IPS-15b (cell line): ENCODE results near the gene RGS7BP.

Source experiments
- H3K27me3 ChIP-seq: one replicate; pipeline ENCODE4 v1.6.1; 2013; ENCODE audit warnings: low read length; ENCODE audit not compliant: control insufficient read depth, insufficient read depth
- H3K36me3 ChIP-seq: one replicate; pipeline ENCODE4 v1.6.1; 2013; ENCODE audit warnings: low read length; ENCODE audit not compliant: control insufficient read depth, insufficient read depth
- H3K4me1 ChIP-seq: one replicate; pipeline ENCODE4 v1.6.1; 2013; ENCODE audit warnings: mild to moderate bottlenecking, low read length; ENCODE audit not compliant: control insufficient read depth, insufficient read depth
- H3K4me3 ChIP-seq: one replicate; pipeline ENCODE4 v1.5.1; 2013; ENCODE audit warnings: low read depth, low read length
- H3K9ac ChIP-seq: one replicate; pipeline ENCODE4 v1.6.1; 2013; ENCODE audit warnings: low read depth, mild to moderate bottlenecking, low read length
- H3K9me3 ChIP-seq: one replicate; pipeline ENCODE4 v1.6.1; 2013; ENCODE audit warnings: mild to moderate bottlenecking, low read length; ENCODE audit not compliant: control insufficient read depth, insufficient read depth

The RGS7BP gene

DNA sequence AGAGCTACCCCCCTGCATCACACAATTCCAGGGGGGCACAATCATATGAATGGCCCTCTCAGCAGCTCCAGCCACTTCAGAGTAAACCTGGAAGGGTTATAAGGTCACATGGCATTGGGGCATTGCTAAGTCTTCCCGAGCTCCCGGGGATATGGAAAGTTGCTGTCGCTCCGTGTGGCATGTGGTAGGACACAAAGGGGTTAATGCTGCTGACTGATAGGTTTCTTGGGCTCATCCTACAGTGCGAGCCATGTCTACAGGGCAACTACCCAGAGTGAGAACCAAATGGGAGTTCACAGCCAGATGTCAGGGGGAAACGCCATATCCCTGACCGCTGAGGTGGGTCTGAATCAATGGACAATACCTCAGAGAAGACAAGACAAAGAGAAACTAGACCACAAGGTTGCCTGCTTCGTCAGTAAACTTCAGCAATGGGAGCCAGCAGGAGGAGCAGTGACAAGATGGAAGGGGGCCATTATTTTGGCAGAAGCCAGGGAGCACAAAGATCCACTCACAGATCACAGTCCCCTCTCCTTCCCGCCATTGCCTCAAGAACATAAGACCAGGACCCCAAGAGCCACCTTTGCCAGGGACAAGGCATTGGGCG, 132.1 kb downstream of the RGS7BP start:
- H3K4me3 ChIP-seq = no peak overlapping the region
- H3K9me3 ChIP-seq = no peaks in the 10 kb centered on the region
- H3K9ac ChIP-seq = no peak overlapping the region
- no peaks in the 10 kb centered on the region for H3K36me3 ChIP-seq
- H3K27me3 ChIP-seq = peaks cover 2% of the 10 kb centered on the region
- H3K4me1 ChIP-seq = peaks cover 7% of the 10 kb centered on the region

DNA sequence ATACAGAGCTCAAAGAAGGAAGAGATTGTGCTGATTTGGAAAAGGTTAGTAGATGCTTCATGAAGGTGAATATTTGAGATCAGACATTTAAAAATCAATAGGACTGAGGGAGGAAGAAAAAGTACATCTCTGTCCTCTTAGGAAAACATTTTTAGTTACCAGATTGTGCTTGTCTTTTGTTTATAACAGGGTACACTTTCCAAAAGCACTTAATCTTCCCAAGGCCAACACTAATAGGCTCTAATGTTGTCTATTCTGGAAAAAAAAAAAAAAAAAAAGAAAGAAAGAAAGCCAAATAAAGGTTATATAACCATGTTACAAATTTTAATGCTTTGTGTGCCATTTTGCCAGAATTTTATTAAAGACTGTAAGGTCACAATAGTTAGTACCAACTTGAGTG, 139.0 kb downstream of the RGS7BP start:
- H3K4me3 ChIP-seq = no peak overlapping the region

DNA sequence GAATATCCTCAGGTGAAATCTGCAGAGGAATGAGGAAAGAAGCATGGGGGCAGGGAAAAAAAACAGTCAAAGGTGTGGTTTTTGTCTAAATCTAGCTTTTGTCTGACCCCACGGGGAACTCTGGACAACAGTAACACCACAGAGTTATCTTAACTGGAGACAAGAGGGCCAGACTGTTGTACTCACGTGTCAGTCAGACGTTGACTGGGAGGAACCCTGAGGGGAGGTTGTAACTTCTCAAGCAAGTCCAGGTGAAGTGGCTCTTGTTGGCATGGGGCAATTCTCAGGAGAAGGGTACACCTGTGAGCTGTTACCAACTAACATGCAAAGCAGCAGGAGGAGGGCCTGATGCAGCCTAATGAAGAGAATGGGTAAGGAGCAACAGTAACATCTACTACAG, 140.4 kb downstream of the RGS7BP start:
- Histone ChIP-seq H3K9ac (no peak overlapping the region), H3K36me3 (no peaks in the 10 kb centered on the region), H3K27me3 (no peaks in the 10 kb centered on the region), H3K4me3 (no peak overlapping the region), H3K9me3 (no peaks in the 10 kb centered on the region), H3K4me1 (no peaks in the 10 kb centered on the region)

More for the DNA sequence above, 139.0 kb downstream of the RGS7BP start:
- H3K27me3 ChIP-seq = no peaks in the 10 kb centered on the region
- H3K9ac ChIP-seq = no peak overlapping the region
- H3K4me1 ChIP-seq = no peaks in the 10 kb centered on the region
- H3K9me3 ChIP-seq = no peaks in the 10 kb centered on the region
- no peaks in the 10 kb centered on the region for H3K36me3 ChIP-seq

DNA sequence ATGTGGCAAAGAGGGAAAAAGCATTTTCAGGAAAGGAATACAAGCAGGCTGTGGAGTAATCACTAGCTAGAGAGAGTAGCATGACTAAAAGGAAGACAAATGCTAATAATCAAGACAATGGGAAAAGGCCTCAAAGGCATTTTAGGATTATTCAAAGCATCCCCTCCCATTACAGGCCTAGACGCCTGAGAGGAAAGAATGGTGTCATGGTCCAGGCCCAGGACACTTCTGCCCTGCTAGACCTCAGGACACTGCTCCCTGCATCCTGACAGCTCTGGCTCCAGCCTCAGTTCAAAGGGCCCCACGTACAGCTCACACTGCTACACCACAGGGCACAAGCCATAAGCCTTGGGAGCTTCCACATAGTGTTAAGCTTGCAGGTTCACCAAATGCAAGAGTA, 143.7 kb downstream of the RGS7BP start:
- no peaks in the 10 kb centered on the region for H3K4me1 ChIP-seq
- no peaks in the 10 kb centered on the region for H3K9me3 ChIP-seq
- H3K9ac ChIP-seq = no peak overlapping the region
- H3K27me3 ChIP-seq = no peaks in the 10 kb centered on the region
- no peak overlapping the region for H3K4me3 ChIP-seq
- no peaks in the 10 kb centered on the region for H3K36me3 ChIP-seq

DNA sequence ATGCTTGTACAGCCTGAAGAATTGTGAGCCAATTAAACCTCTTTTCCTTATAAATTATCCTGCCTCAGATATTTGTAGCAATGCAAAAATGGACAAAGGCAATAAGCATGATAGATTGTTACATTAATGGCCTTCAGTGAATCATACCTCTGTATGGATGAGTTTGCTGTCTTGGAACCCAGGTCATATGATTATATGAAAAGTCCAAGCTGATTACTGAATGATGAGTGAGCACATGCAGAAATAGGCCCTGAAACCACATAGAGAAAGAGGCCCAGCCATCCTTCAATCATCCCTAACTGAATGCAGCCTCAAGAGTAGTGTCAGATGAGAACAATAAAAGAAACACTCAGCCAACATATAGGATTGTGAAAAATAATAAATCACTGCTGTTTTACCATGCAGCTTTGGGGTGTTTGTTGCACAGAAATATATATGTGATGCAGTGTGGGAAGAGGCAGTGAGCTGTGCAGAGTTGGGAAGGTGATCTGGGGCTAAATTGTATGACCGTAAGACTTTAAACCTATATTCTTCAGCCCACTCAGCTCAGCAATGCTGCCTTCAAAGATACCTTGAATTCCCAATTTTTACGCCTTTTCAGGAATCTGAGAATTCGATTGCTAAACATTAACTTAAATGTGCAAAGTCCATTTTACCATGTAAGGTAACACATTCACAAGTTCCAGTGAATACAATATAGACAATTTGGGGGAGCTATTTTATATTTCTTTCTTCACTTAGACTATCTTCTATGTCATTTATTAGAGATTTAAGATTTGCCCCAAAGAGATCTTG, 148.1 kb downstream of the RGS7BP start:
- no peaks in the 10 kb centered on the region for H3K27me3 ChIP-seq
- H3K9me3 ChIP-seq = no peaks in the 10 kb centered on the region
- H3K36me3 ChIP-seq = no peaks in the 10 kb centered on the region
- H3K4me3 ChIP-seq = no peak overlapping the region
- H3K4me1 ChIP-seq = no peaks in the 10 kb centered on the region
- no peak overlapping the region for H3K9ac ChIP-seq

DNA sequence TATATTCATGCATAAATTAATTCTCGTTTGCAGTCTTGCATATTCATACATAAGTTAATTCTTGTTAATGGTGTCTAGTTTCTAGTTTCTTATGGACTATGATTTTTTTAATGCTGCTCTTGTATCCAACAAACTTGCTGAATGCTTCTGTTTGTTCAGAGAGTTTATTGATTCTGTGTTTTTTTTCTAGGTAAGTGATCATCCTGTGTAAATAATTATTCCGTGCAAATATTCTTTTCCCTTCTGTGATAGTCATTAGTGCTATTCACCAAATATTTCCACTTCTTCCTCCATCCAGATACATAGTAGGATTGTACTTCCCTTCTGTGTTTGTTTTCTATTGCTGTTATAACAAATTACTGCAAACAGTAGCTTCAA, 148.7 kb downstream of the RGS7BP start:
- H3K9me3 ChIP-seq = no peaks in the 10 kb centered on the region

DNA sequence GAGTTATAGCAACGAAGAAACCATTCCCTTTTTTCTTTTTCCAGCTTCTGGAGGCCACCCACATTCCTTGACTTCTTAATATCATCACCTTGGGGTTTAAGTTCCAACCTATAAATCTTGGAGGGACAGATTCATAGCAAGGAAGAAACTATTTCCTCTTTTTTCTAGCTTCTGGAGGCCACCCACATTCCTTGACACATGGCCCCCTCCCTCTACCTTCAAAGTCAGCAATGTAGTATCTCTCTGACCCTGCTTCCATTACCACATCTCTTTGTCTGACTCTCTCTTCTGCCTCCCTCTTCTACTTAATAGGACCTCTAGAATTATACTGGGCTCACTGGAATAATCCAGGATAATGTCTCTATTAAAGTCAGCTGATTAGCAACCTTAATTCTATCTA, 149.8 kb downstream of the RGS7BP start:
- Histone ChIP-seq H3K27me3 (no peaks in the 10 kb centered on the region), H3K9me3 (no peaks in the 10 kb centered on the region), H3K4me1 (no peaks in the 10 kb centered on the region), H3K9ac (no peak overlapping the region), H3K36me3 (no peaks in the 10 kb centered on the region), H3K4me3 (no peak overlapping the region)

More for the DNA sequence above, 148.7 kb downstream of the RGS7BP start:
- H3K36me3 ChIP-seq = no peaks in the 10 kb centered on the region
- no peaks in the 10 kb centered on the region for H3K27me3 ChIP-seq
- H3K9ac ChIP-seq = no peak overlapping the region
- H3K4me3 ChIP-seq = no peak overlapping the region
- no peaks in the 10 kb centered on the region for H3K4me1 ChIP-seq

DNA sequence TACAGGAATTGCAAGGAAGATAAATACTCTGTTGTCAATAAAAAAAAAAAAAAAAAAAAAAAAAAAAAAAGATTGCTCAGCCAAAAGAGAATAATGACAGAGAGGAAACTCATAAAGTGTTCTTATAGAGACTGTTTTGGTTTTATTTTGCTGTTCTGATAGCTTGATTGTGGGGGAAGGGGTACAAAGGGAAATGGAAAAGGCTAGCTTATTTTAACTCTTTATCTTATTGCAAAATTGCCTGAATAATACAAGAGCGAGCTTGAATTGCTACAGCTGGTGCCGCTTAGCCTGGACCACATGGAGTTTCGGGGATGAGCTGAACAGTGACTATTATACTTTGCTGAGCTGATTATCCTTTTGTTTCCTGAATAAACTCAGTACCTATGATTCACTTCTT, 153.5 kb downstream of the RGS7BP start:
- no peaks in the 10 kb centered on the region for H3K27me3 ChIP-seq
- no peaks in the 10 kb centered on the region for H3K36me3 ChIP-seq
- no peak overlapping the region for H3K9ac ChIP-seq
- no peaks in the 10 kb centered on the region for H3K4me1 ChIP-seq
- no peak overlapping the region for H3K4me3 ChIP-seq
- no peaks in the 10 kb centered on the region for H3K9me3 ChIP-seq
